HTERT RPE-1 (cell line): ENCODE results near the gene USP40.

Experiments used
- in situ Hi-C: fragments of 300-500 bp; cut with MboI; formaldehyde crosslinking; loops from 4 replicates; pipeline ENCODE4 v1.14.3; 2020; ENCODE audit warnings: low sequenced_read_pairs

Gene USP40

GRCh38 chr2:233476651-233477547 lies 89.7 kb downstream of the USP40 start:
- in situ Hi-C loops, result no loop called here

DNA sequence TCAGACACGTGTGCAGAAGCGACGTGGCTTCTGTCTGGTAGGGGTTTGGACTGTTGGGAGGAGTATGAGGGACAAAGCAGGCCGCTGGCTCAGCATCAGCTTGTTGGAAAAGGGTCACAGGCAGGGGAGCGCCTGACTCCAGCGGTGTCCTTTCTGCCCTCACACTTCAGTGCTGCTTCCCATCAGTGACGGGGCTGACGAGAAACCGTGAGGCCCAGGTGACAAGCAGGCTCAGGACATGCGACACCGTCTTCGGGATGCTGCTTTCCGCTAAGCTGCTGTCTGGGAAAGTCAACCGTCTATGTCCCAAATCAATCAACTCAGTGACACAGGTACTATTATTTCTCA lies 90.5 kb downstream of the USP40 start:
- in situ Hi-C loops, result no loop called here

DNA sequence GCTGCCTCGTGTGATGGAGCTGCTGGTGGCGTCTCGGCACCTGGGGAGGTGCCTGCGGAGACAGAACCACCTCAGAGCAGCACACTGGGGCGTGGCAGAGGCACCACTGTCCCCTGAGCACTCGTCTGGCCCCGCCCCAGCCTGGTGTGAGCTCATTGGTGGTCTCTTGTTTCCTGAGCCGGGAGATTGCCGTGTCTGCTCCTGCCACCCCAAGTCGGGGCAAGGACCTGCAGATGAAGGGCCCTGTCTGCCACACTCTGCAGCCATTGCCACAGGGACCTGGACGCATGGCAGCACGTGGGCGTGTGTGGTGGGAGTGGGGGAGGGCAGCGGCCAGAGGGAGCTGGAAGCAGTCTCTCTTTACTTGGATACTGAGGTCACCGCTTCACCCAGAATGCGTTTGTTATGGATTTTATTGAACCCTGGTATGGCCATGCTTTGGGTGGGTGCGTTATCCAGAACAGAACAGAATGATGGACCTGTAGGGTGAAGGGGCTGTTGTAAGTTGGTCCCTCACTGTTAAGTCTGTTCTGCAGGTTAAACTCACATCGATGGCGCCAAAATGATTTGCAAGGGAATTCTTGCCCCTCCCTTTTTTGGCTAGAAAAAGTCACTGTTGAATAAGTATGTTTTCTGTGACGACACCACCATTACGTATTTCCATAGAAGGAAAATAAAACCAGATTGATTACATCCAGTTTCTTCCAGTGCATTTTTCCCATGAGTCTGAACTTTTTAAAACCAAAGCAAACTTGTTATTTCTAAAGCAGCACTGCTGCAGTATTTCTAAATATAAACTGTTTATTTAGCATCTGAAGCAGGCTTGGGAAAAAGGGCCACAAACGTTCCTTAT lies 92.0 kb downstream of the USP40 start:
- in situ Hi-C loops, result no loop called here

DNA sequence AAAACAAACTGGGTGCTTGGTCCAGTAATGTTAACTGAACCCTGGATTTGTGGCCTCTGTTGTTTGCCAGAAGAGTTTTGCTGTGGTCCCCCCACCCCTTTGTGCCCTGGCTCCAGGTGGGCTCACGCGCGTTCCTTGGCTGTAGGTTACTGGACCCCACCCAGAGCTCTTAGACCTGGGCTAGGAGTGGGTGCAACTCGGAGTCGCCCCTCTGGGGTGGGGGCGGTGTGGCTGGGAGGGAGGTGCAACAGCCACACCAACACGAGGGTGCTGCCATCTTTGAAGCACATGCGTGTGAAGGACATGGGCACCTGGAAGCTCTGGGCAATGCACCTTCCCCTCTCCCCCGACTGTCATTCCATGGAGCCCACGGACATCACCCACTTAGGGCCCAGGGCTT lies 92.7 kb downstream of the USP40 start:
- in situ Hi-C loops, result no loop called here

GRCh38 chr2:233473386-233473791 lies 93.2 kb downstream of the USP40 start:
- in situ Hi-C loops, result no loop called here

- in situ Hi-C loops, result no loop called here
Measured at GRCh38 chr2:233471291-233472035, 95.1 kb downstream of the USP40 start.

GRCh38 chr2:233470839-233471238 lies 95.7 kb downstream of the USP40 start:
- in situ Hi-C loops, result no loop called here

DNA sequence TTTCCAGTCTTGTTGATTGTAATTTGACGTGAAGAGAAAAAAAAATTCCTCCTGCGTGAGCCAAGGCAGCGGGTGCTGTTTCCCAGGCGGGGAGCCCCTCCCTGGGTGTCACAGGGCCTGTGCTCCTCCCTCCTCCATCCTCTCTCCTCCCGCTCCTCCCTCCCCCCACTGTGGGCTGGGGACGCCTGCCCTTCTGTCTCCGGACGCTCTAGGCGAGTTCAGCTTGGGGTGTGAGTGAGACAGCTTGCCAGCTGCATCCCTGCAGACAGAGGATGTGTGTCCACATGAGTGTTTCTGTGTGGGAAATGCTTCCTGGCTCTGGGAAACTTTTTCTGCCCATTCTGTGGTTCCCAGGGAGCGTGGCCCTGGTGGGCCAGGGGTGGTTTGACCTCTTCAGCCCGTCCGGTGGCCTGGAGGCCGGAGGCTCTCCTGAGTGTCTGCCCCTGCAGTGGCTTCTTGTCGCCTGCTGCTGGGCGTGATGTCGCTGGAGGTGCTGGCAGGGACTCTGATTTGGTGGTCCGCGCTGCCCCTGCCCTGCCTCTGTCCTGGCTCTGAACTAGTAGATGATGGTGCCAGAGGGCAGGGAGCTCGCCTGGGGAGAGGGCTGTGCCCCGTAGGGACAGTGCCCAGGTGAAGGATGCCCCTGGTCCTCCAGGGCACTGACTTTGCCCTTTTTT lies 96.4 kb downstream of the USP40 start:
- in situ Hi-C loops, result no loop called here

- in situ Hi-C loops, result no loop called here
Measured at GRCh38 chr2:233469261-233470010, 97.1 kb downstream of the USP40 start.

DNA sequence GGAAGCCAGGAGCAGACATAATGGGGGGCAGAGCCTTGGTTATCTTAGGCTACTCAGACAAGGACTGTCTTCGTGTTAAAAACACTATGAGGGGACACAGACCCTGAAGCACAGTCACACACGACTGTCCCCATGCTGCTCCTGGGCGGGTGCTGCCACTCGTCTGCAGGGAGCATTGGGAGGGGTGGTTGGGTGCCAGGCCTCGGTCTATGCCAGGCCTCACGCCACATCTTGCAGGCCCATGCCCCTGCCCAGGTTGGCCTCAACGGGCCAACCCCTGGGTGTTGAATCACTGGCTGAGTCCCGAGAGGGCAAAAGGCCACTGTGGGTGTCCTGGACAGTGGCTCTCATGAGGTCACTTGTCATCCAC lies 97.9 kb downstream of the USP40 start:
- in situ Hi-C loops, result no loop called here

DNA sequence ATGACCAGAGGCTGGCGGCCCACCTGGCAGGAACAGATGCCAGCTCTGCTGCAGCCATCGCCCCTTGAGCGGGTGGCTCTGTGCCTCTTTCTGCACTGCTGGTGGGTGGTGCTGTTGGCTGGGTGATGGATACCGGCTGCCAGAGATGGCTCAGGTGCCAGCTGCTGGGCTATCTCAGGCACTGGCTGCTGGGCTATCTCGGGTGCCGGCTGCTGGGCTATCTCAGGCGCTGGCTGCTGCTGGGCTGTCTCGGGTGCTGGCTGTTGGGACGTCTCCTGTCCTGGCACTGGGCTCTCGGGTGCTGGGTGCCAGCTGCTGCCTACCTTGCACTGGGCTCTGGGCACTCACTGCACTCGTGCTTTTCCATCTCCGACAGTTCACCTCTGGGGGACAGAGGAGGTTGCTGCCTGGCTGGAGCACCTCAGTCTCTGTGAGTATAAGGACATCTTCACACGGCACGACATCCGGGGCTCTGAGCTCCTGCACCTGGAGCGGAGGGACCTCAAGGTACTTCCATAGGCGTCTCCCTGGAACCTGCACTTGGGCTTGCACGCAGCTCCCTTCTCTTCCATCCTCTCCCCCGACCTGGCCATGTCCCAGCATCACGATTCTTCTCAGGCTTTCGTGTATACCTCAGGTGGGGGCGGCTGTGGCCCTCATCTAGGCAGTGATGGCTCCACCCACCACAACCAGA lies 98.4 kb downstream of the USP40 start:
- in situ Hi-C loops, result no loop called here

GRCh38 chr2:233466991-233467603 lies 99.5 kb downstream of the USP40 start:
- in situ Hi-C loops, result no loop called here

DNA sequence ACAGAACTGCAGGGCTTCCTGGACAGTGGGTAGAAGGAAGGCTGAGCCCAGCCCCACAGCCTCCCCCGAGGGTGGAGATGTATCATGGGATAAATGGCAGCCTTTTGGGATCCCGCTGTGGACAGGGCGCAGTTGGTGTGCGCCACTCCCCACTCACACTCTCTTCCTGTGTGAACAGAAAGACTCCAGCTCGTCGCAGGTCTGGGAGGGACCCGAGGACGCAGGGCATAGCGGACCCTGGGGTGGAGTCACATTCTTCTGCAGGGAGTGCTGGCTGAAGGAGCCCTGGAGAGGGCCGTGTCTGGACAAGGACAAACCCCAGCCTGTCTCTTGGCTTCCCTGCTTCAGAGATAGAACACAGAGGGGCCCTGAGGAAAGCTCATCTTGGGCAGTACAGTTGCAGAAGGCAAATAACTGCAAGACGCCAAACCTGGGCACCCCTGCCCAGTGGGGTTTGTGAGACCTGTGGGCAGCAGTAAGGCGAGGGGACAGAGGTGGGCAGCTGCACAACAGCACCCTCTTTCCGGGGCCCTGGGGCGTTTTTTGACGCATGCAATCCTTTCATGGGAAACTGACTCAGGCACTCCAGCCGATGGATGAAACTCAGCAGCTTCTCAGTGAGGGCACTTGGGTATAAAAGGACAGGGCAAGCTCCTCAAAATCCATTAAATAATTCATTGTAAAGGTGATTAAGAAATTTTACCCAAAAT lies 101.9 kb downstream of the USP40 start:
- in situ Hi-C loops, result no loop called here

DNA sequence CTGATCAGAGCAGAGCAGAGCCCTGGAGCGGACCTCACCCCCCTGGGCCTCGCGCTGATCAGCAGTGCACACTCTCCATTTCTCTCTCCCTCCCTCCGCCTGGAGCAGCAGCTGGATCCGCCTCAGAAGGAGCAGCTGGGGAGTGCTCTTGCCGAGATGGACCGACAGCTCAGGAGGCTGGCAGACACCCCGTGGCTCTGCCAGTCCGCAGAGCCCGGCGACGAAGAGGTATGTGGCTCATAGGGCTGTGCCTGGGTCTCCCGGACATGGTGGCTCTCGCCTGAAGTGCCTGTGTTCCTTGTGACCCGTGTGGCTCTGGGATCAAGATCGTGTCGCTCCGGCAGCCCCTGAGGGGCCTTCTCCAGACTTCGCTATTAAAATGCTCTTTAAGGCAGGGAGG lies 102.5 kb downstream of the USP40 start:
- in situ Hi-C loops, result no loop called here

DNA sequence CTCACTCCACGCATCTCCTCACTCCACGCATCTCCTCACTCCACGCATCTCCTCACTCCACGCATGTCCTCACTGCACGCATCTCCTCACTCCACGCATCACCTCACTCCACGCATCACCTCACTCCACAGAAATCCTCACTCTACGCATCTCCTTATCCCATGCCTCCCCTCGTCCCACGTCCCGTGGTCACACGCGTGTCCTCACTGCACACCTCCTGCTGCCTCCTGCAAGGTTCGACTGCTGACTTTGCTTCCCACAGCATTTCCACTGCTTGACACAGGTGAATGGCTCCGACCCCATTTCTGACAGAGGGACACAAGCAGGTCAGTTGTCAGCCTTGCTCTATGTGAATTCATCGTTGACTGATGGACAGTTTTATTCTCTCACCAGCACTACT lies 103.0 kb downstream of the USP40 start:
- in situ Hi-C loops, result no loop called here

DNA sequence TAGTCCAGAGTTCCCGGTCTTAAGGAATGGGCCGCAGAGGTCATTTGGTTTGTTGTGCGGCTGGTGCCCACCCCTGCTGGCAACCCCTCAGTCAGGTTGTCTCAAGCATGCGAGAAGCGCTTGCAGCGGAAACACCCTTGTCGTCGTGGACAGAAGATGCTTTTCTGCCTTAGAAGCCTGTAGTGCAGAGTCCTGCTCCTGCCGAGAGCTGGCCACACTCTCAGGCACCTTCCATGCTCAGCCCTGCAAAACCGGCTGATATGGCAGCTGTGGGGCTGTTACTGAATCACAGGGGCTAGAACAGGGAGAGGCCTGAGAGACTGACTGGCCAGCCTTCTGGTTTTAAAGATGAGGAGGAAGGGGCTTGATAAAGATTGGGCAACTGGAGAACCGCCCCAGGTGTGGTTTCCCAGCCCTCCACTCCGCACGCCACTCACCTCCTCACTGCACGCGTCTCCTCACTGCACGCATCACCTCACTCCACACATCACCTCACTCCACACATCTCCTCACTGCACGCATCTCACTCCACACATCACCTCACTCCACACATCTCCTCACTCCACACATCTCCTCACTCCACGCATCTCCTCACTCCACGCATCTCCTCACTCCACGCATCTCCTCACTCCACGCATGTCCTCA lies 103.6 kb downstream of the USP40 start:
- in situ Hi-C loops, result no loop called here

- in situ Hi-C loops, result no loop called here
Measured at GRCh38 chr2:233462202-233462785, 104.3 kb downstream of the USP40 start.

- in situ Hi-C loops, result no loop called here
Measured at GRCh38 chr2:233461481-233461891, 105.1 kb downstream of the USP40 start.
